CD4-positive, alpha-beta T cell treated with Interleukin-4 for 4 hours (primary cell): Measurements from ENCODE around the gene NAIF1.
A peak's percentile ranks its signal among the peaks of the same experiment; 100 is the strongest.
"Not testable (repeated sequence)": the region's sequence is repeated elsewhere in the genome, so short reads cannot be mapped to it uniquely, and the experiment has no call there.

Source experiments
- DNase-seq: peaks from one replicate; pipeline ENCODE4 v3.0.0-alpha.2; 2020

The NAIF1 gene

DNA sequence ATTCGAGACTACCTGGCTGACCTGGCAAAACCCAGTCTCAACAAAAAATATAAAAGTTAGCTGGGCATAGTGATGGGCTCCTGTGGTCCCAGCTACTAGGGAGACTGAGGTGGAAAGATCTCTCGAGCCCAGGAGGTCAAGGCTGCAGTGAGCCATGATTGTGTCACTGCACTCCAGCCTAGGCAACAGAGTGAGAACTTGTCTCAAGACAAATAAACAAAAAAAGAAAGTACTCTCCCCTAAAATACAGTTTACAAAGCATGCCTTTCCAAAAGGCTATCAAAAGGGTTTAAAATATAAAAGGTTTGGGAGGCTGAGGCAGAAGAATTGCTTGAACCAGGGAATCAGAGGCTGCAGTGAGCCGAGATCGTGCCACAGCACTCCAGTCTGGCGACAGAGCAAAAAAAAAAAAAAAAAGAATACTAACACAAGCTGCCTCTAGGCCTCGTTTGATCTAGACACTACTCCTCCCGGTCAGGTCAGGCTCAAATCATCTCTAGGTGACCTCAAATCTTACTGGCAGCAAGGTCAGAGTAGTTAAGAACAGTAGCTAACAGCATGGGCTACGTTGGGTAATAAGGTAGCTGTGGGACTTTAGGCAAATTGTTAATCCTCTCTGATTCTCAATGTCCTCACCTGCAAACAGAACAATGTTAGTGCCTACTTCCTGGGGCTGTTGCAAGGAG is 9.3 kb downstream of the NAIF1 start:
- DNase-seq = no peak

DNA sequence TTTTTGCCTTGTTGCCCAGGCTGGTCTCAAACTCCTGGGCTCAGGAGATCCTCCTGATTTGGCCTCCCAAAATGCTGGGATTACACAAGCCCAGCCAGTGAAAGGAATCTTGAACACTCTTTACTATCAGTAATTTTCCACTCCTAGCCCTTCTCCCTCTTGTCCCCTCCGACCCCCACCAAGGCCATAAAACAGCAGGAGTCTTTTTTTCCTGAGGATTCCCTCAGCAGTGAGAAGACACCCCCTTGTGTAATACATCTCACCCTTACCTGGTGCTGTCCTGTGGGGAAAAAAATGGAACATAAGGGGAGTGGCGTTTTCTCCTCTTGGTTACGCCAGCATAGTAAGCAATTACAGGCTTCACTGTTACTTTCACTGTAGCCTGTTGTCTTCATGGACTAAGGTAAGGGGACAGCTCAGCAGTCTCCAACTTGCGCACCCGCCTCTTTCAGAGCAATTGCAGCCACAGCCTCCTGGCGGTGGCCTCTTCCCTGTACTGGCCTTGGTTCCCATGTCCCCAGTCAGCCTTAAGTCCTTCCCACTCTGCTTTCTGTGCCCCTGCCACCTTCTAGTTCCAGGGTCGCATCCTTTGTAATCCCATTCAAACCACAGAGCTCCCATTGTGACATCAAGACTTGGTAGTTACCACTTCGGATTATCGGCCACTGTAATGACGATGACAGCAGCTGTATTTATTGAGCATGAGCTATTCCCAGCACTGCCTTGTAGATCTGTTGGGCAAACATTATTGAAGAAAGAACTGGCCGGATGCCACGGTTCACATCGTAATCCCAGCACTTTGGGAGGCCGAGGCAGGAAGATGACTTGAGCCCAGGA is 10.0 kb downstream of the NAIF1 start:
- DNase-seq = no peak

DNA sequence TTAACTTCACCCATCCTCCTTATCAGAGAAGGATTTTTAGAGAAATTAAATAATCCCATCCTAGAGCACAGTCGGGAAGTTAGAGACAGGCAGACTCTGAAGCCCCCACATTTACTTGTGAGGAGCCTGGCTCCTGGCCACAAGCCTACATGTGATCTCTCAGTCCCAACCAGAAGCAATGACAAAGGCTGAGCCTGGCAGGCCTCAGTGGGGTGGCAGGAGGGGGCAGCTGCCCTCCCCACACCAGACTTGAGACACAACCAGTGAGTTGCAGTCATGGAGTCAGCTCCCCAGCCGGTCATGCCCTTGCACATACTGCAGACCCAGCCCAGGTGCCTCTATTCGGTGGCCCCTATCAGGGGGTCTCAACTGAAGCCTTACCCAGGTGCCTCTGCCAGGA is 11.0 kb downstream of the NAIF1 start:
- no peak for DNase-seq

DNA sequence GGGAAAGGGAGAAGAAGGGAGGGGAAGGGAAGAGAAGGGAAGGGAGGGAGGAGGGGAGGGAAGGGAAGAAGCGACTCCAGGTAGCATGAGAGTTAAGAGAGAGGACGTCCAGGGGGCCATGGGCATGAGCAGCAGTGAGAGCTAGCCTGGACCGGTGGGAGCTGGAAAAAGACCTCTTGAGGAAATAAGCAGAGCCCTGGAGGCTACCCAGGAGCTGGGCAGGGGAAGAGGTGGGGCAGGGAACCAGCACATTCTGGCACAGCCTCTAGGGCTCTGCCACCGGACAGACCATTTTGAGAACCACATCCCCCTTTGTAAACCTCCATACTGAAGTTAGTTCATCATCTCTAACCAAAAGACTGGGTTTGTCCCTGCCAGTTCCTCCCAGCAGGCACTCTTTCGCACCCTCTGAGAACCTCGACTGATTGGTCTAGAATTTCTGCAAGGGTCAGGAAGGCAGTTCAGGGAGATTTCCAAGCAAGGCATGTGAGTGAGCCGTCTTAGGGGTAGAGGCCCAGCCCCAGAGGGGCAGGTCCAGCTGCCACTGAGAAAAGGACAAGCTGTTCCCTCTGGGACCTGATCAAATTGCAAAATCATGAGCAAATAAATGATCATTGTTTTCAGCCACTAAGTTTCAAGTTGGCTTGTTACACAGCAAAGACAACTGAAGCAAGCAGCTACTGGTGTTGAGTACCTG is 11.6 kb downstream of the NAIF1 start:
- no peak for DNase-seq

DNA sequence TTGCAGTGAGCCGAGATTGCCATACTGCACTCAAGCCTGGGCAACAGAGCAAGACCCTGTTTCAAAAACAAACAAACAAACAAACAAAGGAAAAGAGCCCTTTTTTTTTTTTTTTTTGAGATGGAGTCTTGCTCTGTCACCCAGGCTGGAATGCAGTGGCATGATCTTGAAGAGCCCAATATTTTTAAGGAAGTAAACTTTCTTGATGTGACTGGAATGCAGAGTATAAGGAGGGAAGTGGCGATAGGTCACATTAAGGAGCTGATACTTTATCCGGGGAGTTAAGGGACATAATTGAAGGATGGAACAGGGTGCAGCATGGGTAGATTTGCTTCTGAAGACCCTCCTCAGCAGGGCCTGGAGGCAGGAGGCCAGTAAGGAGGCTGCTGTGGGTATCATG is 13.0 kb downstream of the NAIF1 start:
- no peak for DNase-seq

DNA sequence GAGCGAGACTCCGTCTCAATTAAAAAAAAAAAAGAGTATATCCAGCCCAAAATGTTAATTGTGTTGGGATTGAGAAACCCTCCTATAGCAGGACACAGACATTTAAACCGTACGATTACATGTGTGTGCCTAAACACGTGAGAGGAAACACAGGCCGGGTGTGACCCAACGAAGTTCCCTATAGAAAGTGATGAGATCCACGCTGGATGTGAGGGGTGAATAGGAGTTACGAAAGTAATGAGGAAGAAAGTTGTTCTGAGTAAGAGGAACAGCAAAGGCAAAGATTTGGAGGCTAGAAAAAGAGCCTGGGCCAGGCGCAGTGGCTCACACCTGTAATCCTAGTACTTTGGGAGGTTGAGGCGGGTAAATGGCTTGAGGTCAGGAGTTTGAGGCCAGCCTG is 13.6 kb downstream of the NAIF1 start:
- no peak for DNase-seq

DNA sequence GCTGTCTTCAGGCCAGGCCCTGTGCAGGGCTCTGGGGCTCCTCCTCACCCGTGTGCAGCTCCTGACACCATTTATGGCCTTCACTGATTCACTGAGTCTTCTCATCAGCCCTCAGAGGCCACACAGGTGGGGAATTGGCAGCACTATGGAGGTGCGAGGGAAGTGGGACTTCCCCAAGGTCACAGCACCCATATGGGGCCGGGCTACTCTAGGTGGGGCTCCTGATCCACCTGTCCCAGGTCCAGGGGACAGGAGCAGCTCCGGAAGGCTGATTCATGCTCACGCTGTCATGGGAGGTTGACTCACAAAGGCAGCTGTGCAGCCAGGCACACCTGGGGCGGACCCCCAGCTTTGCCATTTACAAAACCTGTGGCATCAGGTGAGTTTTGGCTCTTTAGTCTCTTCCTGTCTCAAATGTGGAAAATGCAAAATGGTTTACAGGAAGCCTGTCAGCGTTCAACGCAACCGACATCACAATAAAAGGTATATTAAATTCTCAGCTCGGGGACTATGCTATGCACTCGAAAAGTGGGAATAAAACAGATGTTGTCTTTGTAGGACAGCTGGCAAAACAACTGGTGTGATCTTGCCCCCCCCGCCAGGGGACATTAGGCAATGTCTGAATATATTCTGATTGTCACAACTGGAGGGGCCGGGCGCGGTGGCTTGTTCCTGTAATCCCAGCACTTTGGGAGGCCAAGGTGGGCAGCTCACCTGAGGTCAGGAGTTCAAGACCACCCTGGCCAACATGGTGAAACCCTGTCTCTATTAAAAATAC is 15.0 kb downstream of the NAIF1 start:
- DNase-seq = no peak

DNA sequence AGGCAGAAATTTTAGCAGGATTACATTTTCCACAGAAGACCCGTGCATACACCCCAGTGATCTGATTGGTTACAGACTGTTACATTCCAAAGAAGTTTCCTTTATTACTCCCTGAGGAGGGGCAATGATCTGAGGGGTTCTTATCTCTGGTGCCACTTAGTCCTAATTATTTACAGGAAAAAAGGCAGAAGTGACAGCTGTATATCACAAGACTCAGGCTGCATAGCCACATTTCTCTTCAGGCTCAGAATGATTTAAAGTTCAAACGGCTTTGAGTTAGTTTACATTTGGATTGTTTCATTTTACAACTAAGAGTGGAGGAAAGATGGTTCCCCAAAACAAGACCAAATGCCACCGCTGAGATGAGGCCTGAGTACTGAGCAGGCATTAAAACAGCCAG is 17.3 kb downstream of the NAIF1 start:
- DNase-seq = no peak

DNA sequence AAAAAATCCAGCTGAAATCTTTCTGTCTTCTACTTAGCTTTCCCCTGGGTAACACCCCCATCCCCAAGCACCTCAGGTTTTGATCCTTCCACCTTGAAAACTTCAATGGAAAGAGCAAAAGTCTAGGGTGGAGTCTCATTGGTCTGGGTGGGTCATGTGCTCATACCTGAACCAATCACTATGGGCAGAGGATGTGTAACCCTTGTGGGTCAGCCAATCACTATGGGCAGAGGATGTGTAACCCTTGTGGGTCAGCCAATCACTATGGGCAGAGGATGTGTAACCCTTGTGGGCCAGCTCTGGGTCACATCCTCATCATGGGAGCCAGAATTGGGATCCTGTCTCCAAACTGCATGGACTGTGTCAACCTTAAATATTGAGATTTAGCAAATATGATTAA is 18.5 kb downstream of the NAIF1 start:
- DNase-seq = no peak

DNA sequence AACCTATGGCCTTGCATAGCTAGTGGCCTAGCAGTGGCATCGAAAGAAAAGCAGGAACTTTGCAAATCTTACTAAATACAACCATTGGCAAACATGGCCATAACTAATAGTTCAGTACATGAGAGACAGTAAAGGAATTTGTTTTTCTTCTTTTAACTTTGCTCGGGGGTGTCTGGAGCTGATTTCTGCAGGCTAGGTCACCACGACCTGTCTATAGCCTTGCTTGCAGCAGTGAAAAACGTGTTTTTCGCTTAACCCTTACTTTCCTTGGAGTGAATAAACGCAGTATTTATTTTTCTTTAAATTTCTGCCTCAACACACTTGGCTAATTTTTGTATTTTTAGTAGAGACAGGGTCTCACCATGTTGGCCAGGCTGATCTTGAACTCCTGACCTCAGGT is 19.9 kb downstream of the NAIF1 start:
- DNase-seq = no peak

DNA sequence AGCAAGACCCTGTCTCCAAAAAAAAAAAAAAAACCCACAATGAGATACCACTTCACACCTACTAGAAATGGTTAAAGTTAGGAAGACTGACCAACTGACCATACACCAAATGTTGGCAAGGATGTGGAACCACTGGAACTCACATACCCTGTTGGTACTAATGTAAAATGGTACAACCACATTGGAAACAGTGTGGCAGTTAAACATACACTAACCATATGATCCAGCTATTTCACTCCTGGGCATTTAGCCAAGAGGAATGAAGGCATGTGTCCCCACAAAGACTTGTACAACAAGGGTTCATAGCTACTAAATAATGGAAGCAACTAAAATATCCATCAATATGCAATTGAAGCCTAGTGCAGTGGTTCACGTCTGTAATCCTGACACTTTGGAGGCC is 21.3 kb downstream of the NAIF1 start:
- no peak for DNase-seq

DNA sequence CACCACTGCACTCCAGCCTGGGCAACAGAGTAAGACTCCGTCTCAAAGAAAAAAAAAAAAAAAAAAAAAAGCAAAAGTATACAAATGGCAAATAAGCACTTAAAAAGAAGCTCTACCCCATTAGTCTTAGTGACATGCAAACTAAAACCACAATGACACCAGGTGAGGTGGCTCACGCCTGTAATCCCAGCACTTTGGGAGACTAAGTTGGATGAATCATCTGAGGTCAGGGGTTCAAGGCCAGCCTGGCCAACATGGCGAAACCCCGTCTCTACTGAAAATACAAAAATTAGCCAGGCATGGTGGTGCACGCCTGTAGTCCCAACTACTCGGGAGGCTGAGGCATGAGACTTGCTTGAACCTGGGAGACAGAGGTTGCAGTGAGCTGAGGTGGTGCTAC is 21.7 kb downstream of the NAIF1 start:
- DNase-seq = not testable (repeated sequence)

DNA sequence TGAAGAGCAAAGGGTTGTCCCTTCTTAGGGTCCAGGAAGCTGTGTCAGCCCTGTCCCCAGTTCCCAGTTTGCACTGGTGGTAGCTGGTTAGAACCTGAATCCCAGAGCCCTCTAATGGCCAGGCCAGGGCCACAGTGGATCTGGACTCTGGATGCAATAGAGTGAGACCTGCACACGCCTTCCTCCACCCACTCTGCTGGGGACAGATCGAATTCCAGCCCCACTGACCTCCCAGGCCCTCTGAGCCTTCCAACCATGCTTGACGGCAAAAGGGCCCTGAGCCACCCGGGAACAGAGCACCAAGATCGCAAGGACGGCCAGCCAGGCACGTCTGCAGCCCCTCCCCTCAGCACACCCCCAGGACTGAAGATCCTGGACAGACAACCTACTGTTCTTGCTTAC is 23.7 kb downstream of the NAIF1 start:
- DNase-seq = no peak

DNA sequence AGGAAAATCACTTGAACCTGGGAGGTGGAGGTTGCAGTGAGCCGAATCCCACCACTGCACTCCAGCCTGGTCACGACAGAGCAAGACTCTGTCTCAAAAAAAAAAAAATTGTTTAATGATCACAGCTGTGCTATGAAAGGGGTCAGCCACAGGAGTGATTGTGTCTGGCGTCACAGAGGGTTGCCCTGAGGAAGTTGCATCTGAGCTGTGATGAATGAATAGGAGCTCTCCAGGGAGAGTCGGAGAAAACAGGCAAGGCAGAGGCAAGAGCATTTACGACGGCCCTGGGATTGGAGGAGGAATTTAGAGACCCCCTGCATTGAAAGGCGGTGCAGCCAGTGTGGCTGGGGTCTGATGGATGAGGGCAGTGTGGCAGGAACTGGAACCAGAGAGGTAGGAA is 25.1 kb downstream of the NAIF1 start:
- DNase-seq = no peak

DNA sequence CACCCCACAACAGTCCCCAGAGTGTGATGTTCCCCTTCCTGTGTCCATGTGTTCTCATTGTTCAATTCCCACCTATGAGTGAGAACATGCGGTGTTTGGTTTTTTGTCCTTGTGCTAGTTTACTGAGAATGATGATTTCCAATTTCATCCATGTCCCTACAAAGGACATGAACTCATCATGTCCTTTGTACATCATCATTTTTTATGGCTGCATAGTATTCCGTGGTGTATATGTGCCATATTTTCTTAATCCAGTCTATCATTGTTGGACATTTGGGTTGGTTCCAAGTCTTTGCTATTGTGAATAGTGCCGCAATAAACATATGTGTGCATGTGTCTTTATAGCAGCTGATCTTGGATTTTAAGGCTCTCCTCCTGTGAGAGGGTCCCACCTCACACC is 26.3 kb downstream of the NAIF1 start:
- not testable (repeated sequence) for DNase-seq

DNA sequence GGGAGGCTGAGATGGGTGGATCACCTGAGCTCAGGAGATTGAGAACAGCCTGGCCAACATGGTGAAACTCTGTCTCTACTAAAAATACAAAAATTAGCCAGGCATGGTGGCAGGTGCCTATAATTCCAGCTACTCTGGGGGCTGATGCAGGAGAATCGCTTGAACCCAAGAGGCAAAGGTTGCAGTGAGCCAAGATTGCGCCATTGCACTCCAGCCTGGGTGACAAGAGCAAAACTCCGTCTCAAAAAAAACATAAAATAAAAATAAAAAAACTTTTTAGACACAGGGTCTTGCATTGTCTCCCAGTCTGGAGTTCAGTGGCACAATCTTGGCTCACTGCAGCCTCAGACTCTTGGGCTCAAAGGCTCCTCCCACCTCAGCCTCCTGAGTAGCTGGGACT is 30.6 kb downstream of the NAIF1 start:
- not testable (repeated sequence) for DNase-seq

DNA sequence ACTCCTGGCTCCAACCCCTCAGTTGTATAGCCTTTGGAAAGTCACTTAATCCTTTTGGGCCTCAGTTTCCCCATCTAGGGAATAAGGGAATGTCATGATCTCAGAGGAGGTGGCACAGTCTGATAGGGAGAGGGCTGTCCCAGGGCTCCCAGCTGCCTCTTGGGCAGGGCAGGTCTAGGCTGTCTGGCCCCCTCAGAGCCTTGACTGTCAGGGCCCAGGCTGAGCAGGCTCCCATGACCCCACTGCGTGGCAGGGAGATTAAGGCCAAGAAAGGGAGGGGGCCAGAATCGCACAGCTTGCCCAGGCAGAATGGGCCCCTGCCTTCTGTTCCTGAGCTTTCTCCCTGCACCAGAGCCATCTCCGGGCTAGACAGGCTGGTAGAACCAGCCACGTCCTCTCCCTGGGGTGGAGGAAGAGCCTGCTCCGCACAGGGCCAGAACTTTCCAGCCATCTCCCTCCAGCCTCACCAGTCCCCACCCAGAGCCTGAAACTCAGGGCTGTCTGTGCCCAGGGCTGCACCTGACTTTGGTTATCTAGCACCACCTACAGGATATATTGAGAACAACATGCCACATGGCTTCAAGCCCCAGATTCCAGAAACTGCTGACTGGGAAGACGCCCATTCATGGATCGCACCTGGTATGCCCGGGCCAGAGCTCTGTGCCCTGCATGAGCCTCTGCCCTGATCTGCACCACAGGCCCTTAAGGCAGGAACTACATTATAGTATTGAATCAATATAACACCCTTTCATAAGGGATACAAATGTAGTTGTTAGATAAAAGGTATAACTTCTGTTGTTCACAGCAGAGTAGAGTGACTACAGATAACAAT is 32.1 kb downstream of the NAIF1 start:
- DNase-seq = peak; percentile 82

DNA sequence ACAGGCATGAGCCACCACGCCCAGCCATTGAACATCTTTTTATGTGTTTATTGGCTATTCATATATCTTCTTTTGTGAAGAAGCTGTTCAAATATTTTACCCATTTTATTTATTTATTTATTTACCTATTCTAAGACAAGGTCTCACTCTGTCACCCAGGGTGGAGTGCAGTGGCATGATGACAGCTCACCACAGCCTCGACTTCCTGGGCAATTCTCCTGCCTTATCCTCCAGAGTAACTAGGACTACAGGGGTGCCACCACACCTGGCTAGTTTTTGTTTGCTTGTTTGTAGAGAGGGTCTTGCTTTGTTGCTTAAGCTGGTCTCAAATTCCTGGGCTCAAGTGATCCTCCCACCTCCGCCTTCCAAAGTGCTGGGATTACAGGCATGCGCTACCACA is 33.5 kb downstream of the NAIF1 start:
- peak; percentile 46 for DNase-seq

DNA sequence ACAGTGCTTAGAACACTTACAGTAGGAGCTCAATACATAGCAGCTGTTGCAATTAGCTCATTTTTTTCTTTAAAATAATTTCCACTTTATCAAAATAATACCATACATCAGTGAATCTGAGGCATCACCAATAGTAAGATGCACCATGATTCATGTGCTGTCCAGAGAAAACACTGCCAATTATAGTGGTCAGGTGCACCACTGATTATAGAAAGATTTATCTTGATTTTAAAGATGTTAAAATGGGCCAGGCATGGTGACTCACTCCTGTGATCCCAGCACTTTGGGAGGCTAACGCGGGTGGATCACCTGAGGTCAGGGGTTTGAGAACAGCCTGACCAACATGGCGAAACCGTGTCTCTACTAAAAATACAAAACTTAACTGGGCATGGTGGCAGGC is 39.4 kb downstream of the NAIF1 start:
- no peak for DNase-seq

DNA sequence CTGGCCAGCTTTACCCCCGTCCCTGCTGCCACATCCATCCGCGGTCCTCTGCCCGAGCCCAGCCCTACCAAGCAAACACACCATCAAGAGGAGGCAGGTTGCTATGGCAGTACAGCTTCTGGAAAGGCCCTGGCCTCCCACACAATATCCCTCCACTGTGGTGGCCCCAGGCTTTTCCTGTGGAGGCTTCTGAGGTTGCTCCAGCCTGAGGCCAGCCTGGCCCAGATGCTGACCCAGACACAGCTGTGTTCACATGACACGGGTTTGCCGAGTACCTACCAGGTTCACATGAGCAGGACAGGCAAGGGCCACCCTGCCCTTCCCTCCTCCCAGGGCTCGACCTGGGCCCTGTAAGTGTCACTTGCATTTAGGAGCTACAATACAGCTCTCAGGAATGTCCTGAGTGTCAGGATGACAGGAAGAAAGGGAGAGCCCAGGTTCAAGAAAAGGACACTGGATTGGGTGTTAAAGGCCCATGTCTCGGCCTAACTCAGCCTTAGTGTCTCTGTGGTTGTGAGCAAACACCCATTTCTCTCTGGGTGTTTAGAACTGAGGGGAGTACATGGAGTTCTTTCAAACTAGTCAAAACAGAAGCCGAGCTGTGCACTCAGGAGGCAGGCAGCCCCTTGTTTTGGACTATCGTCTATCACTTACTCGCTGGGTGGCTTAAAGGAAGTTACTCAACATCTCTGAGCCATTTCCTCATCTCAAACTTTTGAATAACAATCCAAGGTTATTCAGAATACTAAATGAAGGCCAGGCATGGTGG is 40.2 kb downstream of the NAIF1 start:
- peak; percentile 88 for DNase-seq

DNA sequence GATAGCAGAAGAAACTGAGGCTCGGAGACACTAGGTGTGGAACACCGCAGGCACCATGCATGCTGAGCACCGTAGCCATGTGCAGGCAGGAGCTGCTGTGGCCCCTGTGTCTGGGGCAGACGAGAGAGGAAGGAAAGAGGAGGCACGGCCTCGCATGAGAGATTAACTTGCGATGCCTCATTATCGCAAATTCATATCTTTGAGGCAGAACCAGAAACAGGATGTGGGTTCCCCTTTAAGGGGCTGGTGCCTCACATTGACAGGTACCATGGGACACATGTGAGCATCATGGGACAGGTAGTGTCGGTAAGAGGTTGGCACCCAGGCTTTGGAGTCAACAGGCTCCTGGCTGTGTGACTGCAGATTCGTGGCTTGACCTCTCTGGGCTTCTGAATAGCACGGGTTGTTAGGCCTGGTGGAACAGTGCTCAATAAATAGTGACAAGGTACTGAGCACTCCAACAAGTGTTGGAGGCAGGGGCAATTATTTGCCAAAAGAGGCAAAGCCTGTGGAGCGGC is 40.8 kb downstream of the NAIF1 start:
- peak; percentile 96 for DNase-seq
